COLO829 (cell line): Measurements from ENCODE around the gene NUDT21.
A peak's percentile ranks its signal among the peaks of the same experiment; 100 is the strongest.
"Not testable (repeated sequence)": the region's sequence is repeated elsewhere in the genome, so short reads cannot be mapped to it uniquely, and the experiment has no call there.

ENCODE experiments used
- DNase-seq: peaks from one replicate; pipeline ENCODE4 v3.0.0; 2012; ENCODE audit warnings: low spot score

NUDT21 gene

GRCh38 chr16:56419740-56420548 lies 31.2 kb downstream of the NUDT21 start:
- no peak for DNase-seq

- no peak for DNase-seq
These were observed 34.0 kb downstream of the NUDT21 start for GRCh38 chr16:56417138-56417537.

- no peak for DNase-seq
These were observed 35.3 kb downstream of the NUDT21 start for GRCh38 chr16:56415875-56416274.

GRCh38 chr16:56414366-56414765 lies 36.8 kb downstream of the NUDT21 start:
- DNase-seq, result no peak

- no peak for DNase-seq
These were observed 37.8 kb downstream of the NUDT21 start for GRCh38 chr16:56413381-56413780.

GRCh38 chr16:56411624-56412023 lies 39.5 kb downstream of the NUDT21 start:
- no peak for DNase-seq

GRCh38 chr16:56411123-56411522 lies 40.0 kb downstream of the NUDT21 start:
- DNase-seq, result no peak

GRCh38 chr16:56409195-56409594 lies 41.9 kb downstream of the NUDT21 start:
- DNase-seq, result no peak

- DNase-seq, result no peak
These were observed 42.6 kb downstream of the NUDT21 start for GRCh38 chr16:56408379-56409098.

- DNase-seq, result no peak
These were observed 45.0 kb downstream of the NUDT21 start for GRCh38 chr16:56405977-56406672.

- DNase-seq, result no peak
These were observed 49.6 kb downstream of the NUDT21 start for GRCh38 chr16:56401482-56401881.

- no peak for DNase-seq
These were observed 50.7 kb downstream of the NUDT21 start for GRCh38 chr16:56400458-56400857.

GRCh38 chr16:56399486-56399885 lies 51.6 kb downstream of the NUDT21 start:
- DNase-seq, result no peak

- no peak for DNase-seq
These were observed 52.1 kb downstream of the NUDT21 start for GRCh38 chr16:56399047-56399446.

- not testable (repeated sequence) for DNase-seq
These were observed 54.4 kb downstream of the NUDT21 start for GRCh38 chr16:56396724-56397123.

GRCh38 chr16:56389554-56389953 lies 61.6 kb downstream of the NUDT21 start:
- DNase-seq, result no peak

GRCh38 chr16:56388209-56388608 lies 62.9 kb downstream of the NUDT21 start:
- no peak for DNase-seq

- DNase-seq, result no peak
These were observed 63.7 kb downstream of the NUDT21 start for GRCh38 chr16:56387396-56387795.

- no peak for DNase-seq
These were observed 66.9 kb downstream of the NUDT21 start for GRCh38 chr16:56384074-56384721.

- peak; percentile 53 for DNase-seq
These were observed 68.2 kb downstream of the NUDT21 start for GRCh38 chr16:56382901-56383355.

GRCh38 chr16:56382459-56382858 lies 68.7 kb downstream of the NUDT21 start:
- no peak for DNase-seq
